Glutamatergic neuron (in vitro differentiated cells): Measurements from ENCODE around the gene UIMC1. TPM values are rescaled to one million over a fixed set of nuclear protein-coding genes. Genes with fewer than 3 reads are reported as not detected.

Source experiments
- DNase-seq: peaks from one replicate; pipeline ENCODE4 v3.0.0; 2022
- H3K27ac Mint-ChIP-seq: one replicate; pipeline ENCODE4 v1.8.0; 2020; ENCODE audit warnings: mild to moderate bottlenecking, mixed read lengths, inconsistent platforms; ENCODE audit not compliant: unreplicated experiment
- H3K27me3 Mint-ChIP-seq: one replicate; pipeline ENCODE4 v1.8.0; 2020; ENCODE audit warnings: mild to moderate bottlenecking, moderate library complexity, mixed read lengths, inconsistent platforms; ENCODE audit not compliant: unreplicated experiment
- H3K36me3 Mint-ChIP-seq: one replicate; pipeline ENCODE4 v1.8.0; 2020; ENCODE audit warnings: mild to moderate bottlenecking, mixed read lengths, inconsistent platforms; ENCODE audit not compliant: unreplicated experiment
- H3K4me1 Mint-ChIP-seq: one replicate; pipeline ENCODE4 v1.8.0; 2020; ENCODE audit warnings: mild to moderate bottlenecking, low read depth, mixed read lengths, inconsistent platforms; ENCODE audit not compliant: unreplicated experiment
- H3K4me3 Mint-ChIP-seq: one replicate; pipeline ENCODE4 v1.8.0; 2020; ENCODE audit warnings: mild to moderate bottlenecking, mixed read lengths, inconsistent platforms; ENCODE audit not compliant: unreplicated experiment
- H3K9me3 Mint-ChIP-seq: one replicate; pipeline ENCODE4 v1.8.0; 2020; ENCODE audit warnings: mild to moderate bottlenecking, moderate library complexity, mixed read lengths, inconsistent platforms; ENCODE audit not compliant: unreplicated experiment
- CTCF ChIP-seq: fragments of 200-600 bp; sonication (generic); IDR thresholded peaks from one replicate; pipeline ENCODE4 v1.5.0; 2021; ENCODE audit not compliant: partially characterized antibody, unreplicated experiment
- total RNA-seq: library from RNA; stranded (reverse); fragmentation: NEBNext Ultra II Directional; extraction: Animal tissue kit (Norgen Biotek cat#: 25700); gene quantifications from one replicate; pipeline ENCODE4 v1.2.1, GENCODE V29; 2021; ENCODE audit not compliant: unreplicated experiment

Gene UIMC1
- total RNA-seq, 1 donor from 2014 or later: 38.5 TPM

GRCh38 chr5:176941951-176942350 is 64.6 kb downstream of the UIMC1 start:
- no peaks in the 10 kb centered on the region for H3K4me1 Mint-ChIP-seq
- no peak for DNase-seq
- TF ChIP-seq CTCF: no peak
- no peaks in the 10 kb centered on the region for H3K9me3 Mint-ChIP-seq
- no peak overlapping the region for H3K4me3 Mint-ChIP-seq
- no peaks in the 10 kb centered on the region for H3K36me3 Mint-ChIP-seq
- no peaks in the 10 kb centered on the region for H3K27me3 Mint-ChIP-seq
- no peak overlapping the region for H3K27ac Mint-ChIP-seq

GRCh38 chr5:176938472-176938871 is 68.1 kb downstream of the UIMC1 start:
- no peak overlapping the region for H3K4me3 Mint-ChIP-seq
- peaks cover 5% of the 10 kb centered on the region for H3K4me1 Mint-ChIP-seq
- no peaks in the 10 kb centered on the region for H3K9me3 Mint-ChIP-seq
- H3K27ac Mint-ChIP-seq: no peak overlapping the region
- TF ChIP-seq CTCF: no peak
- DNase-seq: no peak
- H3K36me3 Mint-ChIP-seq: no peaks in the 10 kb centered on the region
- H3K27me3 Mint-ChIP-seq: no peaks in the 10 kb centered on the region

GRCh38 chr5:176935017-176935416 is 71.6 kb downstream of the UIMC1 start:
- TF ChIP-seq CTCF: no peak
- no peaks in the 10 kb centered on the region for H3K36me3 Mint-ChIP-seq
- no peaks in the 10 kb centered on the region for H3K9me3 Mint-ChIP-seq
- H3K4me3 Mint-ChIP-seq: no peak overlapping the region
- H3K27me3 Mint-ChIP-seq: no peaks in the 10 kb centered on the region
- DNase-seq: no peak
- no peak overlapping the region for H3K27ac Mint-ChIP-seq
- peaks cover 5% of the 10 kb centered on the region for H3K4me1 Mint-ChIP-seq

- no peak overlapping the region for H3K27ac Mint-ChIP-seq
Measured at GRCh38 chr5:176934309-176934930, 72.2 kb downstream of the UIMC1 start.

More at GRCh38 chr5:176934309-176934930, 72.2 kb downstream of the UIMC1 start:
- Mint-ChIP-seq H3K36me3 (no peaks in the 10 kb centered on the region), H3K27me3 (no peaks in the 10 kb centered on the region), H3K4me1 (peaks cover 5% of the 10 kb centered on the region), H3K9me3 (no peaks in the 10 kb centered on the region), H3K4me3 (no peak overlapping the region)
- DNase-seq: no peak
- no peak for TF ChIP-seq CTCF
